Neural cell (in vitro differentiated cells): ENCODE data around the gene SLC9A5. TPM values are rescaled to one million over a fixed set of nuclear protein-coding genes. Genes with fewer than 3 reads are reported as not detected.

Experiments used
- H2AFZ ChIP-seq: fragments of 200-600, 300-800 bp; sonication (generic), shearing (Covaris generic); 2 replicates; pipeline ENCODE4 v1.6.0; 2014; ENCODE audit warnings: low read depth, mild to moderate bottlenecking, antibody characterized with exemption, low read length, moderate library complexity
- H3F3A ChIP-seq: fragments of 200-600 bp; shearing (Covaris generic); 2 replicates; pipeline ENCODE4 v1.6.1; 2016; ENCODE audit warnings: mild to moderate bottlenecking, moderate library complexity, mixed read lengths, antibody characterized with exemption, low read length; ENCODE audit not compliant: insufficient read depth, poor library complexity, severe bottlenecking
- H3K27ac ChIP-seq: fragments of 200-600, 300-800 bp; sonication (generic), shearing (Covaris generic); 2 replicates; pipeline ENCODE4 v1.5.1; 2014; ENCODE audit warnings: mild to moderate bottlenecking, low read length, moderate library complexity
- H3K27me3 ChIP-seq: fragments of 300-800, 200-600 bp; sonication (generic), shearing (Covaris generic); 2 replicates; pipeline ENCODE4 v1.6.0; 2014; ENCODE audit warnings: mild to moderate bottlenecking, low read depth, low read length, moderate library complexity; ENCODE audit not compliant: insufficient read depth
- H3K36me3 ChIP-seq: fragments of 300-800, 200-600 bp; sonication (generic), shearing (Covaris generic); 2 replicates; pipeline ENCODE4 v1.5.1; 2014; ENCODE audit warnings: mild to moderate bottlenecking, antibody characterized with exemption, low read length, moderate library complexity; ENCODE audit not compliant: insufficient read depth
- H3K4me2 ChIP-seq: fragments of 300-800, 200-600 bp; sonication (generic), shearing (Covaris generic); 2 replicates; pipeline ENCODE4 v1.6.0; 2014; ENCODE audit warnings: mild to moderate bottlenecking, low read length
- H3K4me3 ChIP-seq: fragments of 300-800, 200-600 bp; sonication (generic), shearing (Covaris generic); 2 replicates; pipeline ENCODE4 v1.5.1; 2014; ENCODE audit warnings: mild to moderate bottlenecking, low read length, moderate library complexity
- H3K79me2 ChIP-seq: fragments of 200-600 bp; shearing (Covaris generic); replicated peaks from 2 replicates; pipeline ENCODE4 v1.6.0; 2014; ENCODE audit warnings: mild to moderate bottlenecking, low read length, moderate library complexity; ENCODE audit not compliant: insufficient read depth
- H3K9ac ChIP-seq: fragments of 300-800, 200-600 bp; sonication (generic), shearing (Covaris generic); 2 replicates; pipeline ENCODE4 v1.6.1; 2016; ENCODE audit warnings: mild to moderate bottlenecking, low read length, mixed read lengths
- H3K9me2 ChIP-seq: fragments of 200-600 bp; shearing (Covaris generic); 2 replicates; pipeline ENCODE4 v1.6.1; 2016; ENCODE audit warnings: mild to moderate bottlenecking, low read length, mixed read lengths; ENCODE audit not compliant: insufficient read depth
- H3K9me3 ChIP-seq: fragments of 200-600, 300-800 bp; sonication (generic), shearing (Covaris generic); 2 replicates; pipeline ENCODE4 v1.6.1; 2016; ENCODE audit warnings: mild to moderate bottlenecking, mixed run types, low read length, moderate library complexity, mixed read lengths
- H4K20me1 ChIP-seq: fragments of 200-600 bp; shearing (Covaris generic); 2 replicates; pipeline ENCODE4 v1.6.1; 2016; ENCODE audit warnings: mild to moderate bottlenecking, mixed run types; ENCODE audit not compliant: insufficient read depth
- CTCF ChIP-seq: fragments of 450-650 bp; IDR thresholded peaks from 2 replicates; pipeline ENCODE4 v1.5.1; 2014; ENCODE audit warnings: antibody characterized with exemption, mild to moderate bottlenecking, moderate library complexity; ENCODE audit not compliant: poor library complexity, severe bottlenecking
- EP300 ChIP-seq: fragments of 450-650 bp; conservative IDR thresholded peaks from 2 replicates; pipeline ENCODE4 v1.6.1; 2014; ENCODE audit warnings: antibody characterized with exemption, mild to moderate bottlenecking, moderate library complexity; ENCODE audit not compliant: poor library complexity, severe bottlenecking
- MXI1 ChIP-seq: fragments of 450-650 bp; conservative IDR thresholded peaks from 2 replicates; pipeline ENCODE4 v1.6.1; 2014; ENCODE audit warnings: antibody characterized with exemption, mild to moderate bottlenecking; ENCODE audit not compliant: poor library complexity, severe bottlenecking
- POLR2AphosphoS5 ChIP-seq: IDR thresholded peaks from 2 replicates; pipeline ENCODE4 v1.6.1; 2012
- RAD21 ChIP-seq: fragments of 450-650 bp; conservative IDR thresholded peaks from 2 replicates; pipeline ENCODE4 v1.6.1; 2014; ENCODE audit warnings: antibody characterized with exemption, mild to moderate bottlenecking, moderate library complexity
- REST ChIP-seq: IDR thresholded peaks from 2 replicates; pipeline ENCODE4 v1.6.1; 2012; ENCODE audit warnings: borderline replicate concordance
- SMC3 ChIP-seq: fragments of 450-650 bp; conservative IDR thresholded peaks from 2 replicates; pipeline ENCODE4 v1.6.1; 2014; ENCODE audit warnings: antibody characterized with exemption, mild to moderate bottlenecking, moderate library complexity; ENCODE audit not compliant: poor library complexity
- TAF1 ChIP-seq: IDR thresholded peaks from 2 replicates; pipeline ENCODE4 v1.6.1; 2012; ENCODE audit warnings: low read depth
- polyA plus RNA-seq: library from polyadenylated mRNA; depleted of rRNA; stranded (reverse); fragments of >200 nt; gene quantifications from 2 replicates; pipeline ENCODE4 v1.2.3, GENCODE V29; 2014

The SLC9A5 gene
- polyA plus RNA-seq, 1 donor from 2014 or later, result 1.8 TPM

DNA sequence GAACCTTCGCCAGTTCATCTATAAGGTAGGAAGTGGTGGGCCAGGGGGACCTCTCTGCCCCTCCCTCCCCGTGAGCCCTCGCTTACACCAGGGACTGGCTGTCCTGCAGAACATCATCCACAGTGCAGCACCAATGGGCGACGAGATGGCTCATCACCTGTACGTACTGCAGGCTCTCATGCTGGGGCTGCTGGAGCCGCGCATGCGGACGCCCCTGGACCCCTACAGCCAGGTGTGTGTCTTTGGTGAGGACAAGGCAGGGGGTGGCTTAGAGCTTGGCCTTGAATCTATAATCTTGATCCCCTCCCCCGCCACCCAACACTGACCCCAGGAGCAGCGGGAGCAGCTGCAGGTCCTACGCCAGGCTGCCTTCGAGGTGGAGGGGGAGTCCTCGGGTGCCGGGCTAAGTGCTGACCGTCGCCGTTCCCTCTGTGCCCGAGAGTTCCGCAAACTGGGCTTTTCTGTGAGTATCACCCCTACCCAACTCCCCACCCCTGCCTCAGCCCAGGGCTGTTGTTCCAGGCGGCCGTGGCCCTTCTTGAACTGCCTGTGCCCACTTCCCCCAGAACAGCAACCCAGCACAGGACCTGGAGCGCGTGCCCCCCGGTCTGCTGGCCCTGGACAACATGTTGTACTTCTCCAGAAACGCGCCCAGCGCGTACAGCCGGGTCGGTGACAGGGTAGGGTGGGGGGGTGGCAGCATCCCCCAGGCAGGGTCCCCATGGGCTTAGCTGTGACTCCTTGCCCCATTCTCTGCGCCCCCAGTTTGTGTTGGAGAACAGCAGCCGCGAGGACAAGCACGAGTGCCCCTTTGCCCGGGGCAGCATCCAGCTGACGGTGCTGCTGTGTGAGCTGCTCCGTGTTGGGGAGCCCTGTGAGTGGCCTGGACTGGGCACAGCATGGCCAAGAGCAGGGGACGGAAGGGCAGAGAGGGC is 47.1 kb upstream of the SLC9A5 start:
- TF ChIP-seq RAD21 (no peak), EP300 (no peak), SMC3 (no peak), CTCF (no peak), TAF1 (no peak), POLR2AphosphoS5 (no peak), REST (no peak)
- no peak overlapping the region for H2AFZ ChIP-seq
- H3K4me3 ChIP-seq, result no peak overlapping the region
- H3K36me3 ChIP-seq, result no peaks in the 10 kb centered on the region
- H3K9me3 ChIP-seq, result no peaks in the 10 kb centered on the region
- H3F3A ChIP-seq, result no peaks in the 10 kb centered on the region
- H3K79me2 ChIP-seq, result no peaks in the 10 kb centered on the region
- no peaks in the 10 kb centered on the region for H3K27me3 ChIP-seq
- H3K4me2 ChIP-seq, result no peak overlapping the region
- no peaks in the 10 kb centered on the region for H4K20me1 ChIP-seq
- H3K9ac ChIP-seq, result no peak overlapping the region
- no peaks in the 10 kb centered on the region for H3K9me2 ChIP-seq
- no peak overlapping the region for H3K27ac ChIP-seq

GRCh38 chr16:67202426-67202825 is 46.4 kb upstream of the SLC9A5 start:
- H3K4me2 ChIP-seq, result no peak overlapping the region
- H3F3A ChIP-seq, result no peaks in the 10 kb centered on the region
- TF ChIP-seq TAF1 (no peak), MXI1 (no peak)

More at GRCh38 chr16:67202426-67202825, 46.4 kb upstream of the SLC9A5 start:
- H3K9me2 ChIP-seq, result no peaks in the 10 kb centered on the region
- H3K4me3 ChIP-seq, result no peak overlapping the region
- H3K9me3 ChIP-seq, result no peaks in the 10 kb centered on the region
- H3K36me3 ChIP-seq, result no peaks in the 10 kb centered on the region
- no peaks in the 10 kb centered on the region for H4K20me1 ChIP-seq
- H3K79me2 ChIP-seq, result no peaks in the 10 kb centered on the region
- H3K9ac ChIP-seq, result no peak overlapping the region
- no peaks in the 10 kb centered on the region for H3K27me3 ChIP-seq
- H2AFZ ChIP-seq, result no peak overlapping the region
- no peak overlapping the region for H3K27ac ChIP-seq
